GM19455 (cell line): ENCODE data around the gene ZNF688.
"Not testable (repeated sequence)": the region's sequence is repeated elsewhere in the genome, so short reads cannot be mapped to it uniquely, and the experiment has no call there.

Experiments
- ATAC-seq: cut with Tn5 transposase; IDR thresholded peaks from one replicate; pipeline ENCODE4 v1.9.1; 2021; ENCODE audit not compliant: unreplicated experiment

The ZNF688 gene

DNA sequence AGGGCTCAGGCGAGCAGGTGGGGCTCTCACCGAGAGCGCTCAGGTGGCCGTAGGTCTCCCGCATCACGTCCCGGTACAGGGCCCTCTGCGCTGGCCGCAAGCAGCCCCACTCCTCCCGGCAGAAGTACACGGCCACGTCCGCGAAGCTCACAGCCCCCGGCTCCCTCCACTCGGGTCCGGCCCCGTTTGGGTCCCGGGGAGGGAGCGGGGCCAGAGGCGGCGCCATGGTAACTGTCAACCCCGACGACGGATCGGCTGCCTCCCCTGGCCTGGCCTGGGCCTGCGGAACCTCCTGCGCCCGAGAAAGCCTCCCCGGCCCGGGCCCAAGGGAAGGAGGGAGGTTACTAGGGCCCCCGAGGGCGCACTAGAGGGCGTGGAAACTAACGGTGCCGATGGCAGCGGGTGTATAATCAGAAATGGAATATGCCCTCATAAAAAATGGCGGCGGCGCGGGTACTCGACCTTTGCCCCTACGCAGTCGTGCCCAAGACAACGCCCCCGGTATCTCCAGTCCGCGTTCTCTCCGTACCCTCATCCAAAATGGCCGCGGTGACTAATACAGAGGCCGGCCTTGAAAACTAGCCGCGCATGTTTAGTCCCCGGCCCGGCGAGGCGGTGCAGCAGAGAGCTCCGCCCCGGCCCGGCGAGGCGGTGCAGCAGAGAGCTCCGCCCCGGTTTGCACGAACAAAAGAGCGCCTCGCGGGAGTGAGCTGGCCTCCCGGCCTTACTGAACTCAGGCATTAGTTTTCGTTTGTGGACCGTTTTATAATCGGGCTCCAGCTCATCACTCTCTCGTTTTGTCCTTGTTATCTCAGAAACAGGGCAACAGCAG is 13.3 kb downstream of the ZNF688 start, which contains the start of gene ZNF764:
ZNF764 (minus strand) TSS at position 418 of the 832 bp plus-strand sequence; CDS start at position 226, 192 bp downstream.
- peak; percentile 85 for ATAC-seq

DNA sequence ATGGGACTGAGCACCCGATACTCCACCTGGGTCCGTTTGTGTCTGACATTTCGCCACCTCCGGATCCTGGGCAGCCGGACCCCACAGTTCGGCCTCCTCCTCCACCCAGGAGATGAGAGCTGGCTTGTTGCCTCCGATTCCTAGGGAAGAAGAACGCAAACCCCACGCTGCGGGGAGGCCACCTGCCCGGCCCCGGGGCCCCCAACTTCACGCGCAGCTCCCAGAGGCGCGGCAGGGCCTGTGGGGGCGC is 13.9 kb downstream of the ZNF688 start:
- no peak for ATAC-seq

DNA sequence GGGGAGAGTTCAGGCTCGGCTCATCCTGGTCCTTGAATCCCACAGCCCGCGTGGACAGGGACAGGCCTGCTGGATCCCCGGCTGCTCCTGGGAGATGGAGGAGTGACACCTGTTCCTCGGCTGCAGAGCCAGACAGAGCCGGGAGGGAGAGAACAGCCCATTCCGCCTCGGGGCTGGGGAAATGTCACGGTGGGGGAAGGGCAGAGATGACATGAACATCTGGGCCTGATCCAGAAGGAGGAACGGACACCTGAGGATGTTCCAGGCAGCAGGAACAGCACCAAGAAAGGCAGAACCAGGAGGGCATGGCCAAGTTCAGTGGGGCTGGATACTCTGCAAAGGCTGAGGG is 15.4 kb downstream of the ZNF688 start:
- no peak for ATAC-seq

DNA sequence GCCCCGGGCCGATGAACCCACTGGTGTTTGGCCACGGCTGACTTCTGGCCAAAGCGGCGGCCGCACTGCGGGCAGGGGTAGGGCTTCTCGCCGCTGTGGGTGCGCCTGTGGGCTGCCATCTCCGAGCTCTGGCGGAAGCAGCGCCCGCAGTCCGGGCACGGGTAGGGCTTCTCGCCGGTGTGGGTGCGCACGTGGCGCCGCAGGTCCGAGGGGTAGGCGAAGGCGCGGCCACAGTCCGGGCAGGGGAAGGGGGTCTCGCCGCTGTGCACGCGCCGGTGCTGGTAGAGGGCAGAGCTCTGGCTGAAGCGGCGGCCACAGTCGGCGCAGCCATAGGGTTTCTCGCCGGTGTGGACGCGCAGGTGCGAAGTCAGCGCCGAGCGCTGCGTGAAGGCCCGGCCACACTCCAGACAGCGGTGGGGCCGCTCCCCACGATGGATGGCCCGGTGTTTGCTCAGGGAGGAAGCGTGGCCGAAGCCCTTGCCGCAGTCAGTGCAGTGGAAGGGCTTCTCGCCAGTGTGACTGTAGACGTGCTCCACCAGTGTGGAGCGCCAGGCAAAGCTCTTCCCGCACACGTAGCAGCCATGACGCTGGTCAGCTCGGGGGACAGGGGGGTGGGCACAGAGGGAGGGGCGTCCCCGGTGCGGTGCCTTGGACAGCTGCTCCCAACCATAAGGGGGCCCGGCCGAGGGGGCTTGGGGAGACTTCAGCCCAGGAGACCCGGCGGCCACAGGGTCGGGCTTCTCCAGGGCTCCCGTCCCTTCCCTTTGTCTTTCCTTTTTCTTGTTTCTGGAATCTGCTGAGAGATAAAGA is 16.0 kb downstream of the ZNF688 start:
- ATAC-seq: no peak

DNA sequence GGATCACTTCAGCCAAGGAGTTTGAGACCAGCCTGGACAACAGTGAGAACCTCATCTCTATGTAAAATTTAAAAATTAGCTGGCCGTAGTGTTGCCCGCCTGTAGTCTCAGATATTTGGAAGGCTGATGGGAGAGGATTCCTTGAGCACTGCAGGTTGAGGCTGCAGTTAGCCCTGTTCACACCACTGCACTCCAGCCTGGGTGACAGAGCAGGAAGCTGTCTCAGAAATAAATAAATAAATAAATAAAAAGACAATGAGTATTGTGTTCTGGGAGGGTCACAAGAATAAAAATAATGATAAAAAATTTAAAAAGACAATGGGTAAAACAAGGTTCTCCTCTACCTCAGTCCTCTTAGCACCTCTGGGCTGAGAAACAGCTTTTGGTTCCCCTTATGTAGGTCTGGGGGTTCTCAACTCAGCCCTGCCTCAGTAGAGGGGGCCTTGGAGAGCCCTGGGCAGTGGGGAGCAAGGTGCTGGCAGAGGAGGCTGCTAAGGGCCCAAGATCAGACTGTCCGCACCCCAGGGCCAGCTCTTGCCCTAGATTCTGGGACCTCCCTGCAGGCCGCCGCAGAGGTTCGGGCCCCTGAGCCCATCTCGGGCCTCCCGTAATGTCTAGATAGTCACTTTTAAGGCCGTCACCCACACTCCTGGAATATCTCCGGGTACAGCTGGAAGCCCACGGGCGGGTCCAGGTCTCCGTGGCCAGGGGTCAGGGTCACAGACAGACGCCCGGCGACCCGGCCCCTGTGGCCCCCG is 16.8 kb downstream of the ZNF688 start:
- ATAC-seq: no peak

DNA sequence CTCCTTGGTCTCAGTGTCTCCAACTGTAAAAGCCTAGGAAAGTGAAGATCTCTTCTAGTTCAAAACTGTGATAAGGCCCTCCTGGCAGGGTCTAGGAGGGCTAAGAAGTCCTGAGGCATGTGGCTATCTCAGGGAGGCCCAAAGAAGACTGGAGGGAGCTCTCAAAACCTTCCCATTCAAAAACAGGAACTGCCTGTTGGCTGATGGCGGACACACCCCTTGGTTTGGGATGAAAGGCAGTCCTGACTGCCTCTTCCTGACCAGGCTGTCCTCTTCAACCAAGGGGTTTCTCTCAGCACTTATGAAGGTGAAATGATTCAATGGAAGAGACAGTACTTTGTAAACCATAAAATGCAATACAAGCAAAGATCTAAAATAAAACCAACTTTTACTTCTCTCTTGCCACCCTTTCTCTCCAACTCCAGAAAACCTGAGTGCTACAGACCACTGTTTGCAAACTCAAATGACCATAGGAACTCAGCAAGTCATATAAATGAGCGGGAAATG is 18.1 kb downstream of the ZNF688 start:
- no peak for ATAC-seq

DNA sequence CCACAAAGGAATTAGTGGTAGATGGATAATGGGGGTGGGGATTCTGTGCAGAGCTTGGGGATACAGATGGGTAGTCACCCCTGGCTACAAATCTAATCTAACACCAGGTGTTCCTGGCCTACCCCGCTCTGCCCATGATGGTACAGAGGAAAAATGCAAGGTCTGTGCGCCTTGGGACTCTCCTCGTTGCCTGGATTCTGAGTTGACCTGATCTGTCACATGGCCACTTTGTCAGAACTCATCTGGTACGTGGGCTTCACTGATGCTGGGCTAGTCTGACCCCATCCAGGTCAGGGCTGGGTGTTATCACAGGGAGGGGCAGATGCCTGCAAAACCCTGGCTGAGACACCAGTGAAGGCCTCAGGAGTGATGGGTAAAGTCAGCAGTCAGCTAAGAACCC is 18.6 kb downstream of the ZNF688 start:
- no peak for ATAC-seq

DNA sequence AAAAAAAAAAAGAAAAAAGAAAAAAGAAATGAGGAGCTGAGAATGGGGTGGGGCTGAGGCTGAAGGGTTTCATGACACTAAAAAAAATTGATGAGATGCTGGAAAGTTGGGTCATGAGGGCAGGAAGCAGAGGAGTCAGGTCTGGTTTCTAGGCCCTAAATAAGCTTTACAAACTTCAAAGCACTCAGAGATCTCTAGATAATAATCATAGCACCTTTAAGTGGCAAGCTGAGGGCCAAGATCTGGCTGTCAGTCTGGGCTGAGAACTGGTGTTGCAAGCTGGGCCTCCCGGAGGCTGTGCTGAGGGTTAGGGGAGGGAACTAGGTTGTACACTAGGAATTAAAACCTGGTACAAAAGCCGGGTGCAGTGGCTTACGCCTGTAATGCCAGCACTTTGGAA is 19.7 kb downstream of the ZNF688 start:
- ATAC-seq: no peak

DNA sequence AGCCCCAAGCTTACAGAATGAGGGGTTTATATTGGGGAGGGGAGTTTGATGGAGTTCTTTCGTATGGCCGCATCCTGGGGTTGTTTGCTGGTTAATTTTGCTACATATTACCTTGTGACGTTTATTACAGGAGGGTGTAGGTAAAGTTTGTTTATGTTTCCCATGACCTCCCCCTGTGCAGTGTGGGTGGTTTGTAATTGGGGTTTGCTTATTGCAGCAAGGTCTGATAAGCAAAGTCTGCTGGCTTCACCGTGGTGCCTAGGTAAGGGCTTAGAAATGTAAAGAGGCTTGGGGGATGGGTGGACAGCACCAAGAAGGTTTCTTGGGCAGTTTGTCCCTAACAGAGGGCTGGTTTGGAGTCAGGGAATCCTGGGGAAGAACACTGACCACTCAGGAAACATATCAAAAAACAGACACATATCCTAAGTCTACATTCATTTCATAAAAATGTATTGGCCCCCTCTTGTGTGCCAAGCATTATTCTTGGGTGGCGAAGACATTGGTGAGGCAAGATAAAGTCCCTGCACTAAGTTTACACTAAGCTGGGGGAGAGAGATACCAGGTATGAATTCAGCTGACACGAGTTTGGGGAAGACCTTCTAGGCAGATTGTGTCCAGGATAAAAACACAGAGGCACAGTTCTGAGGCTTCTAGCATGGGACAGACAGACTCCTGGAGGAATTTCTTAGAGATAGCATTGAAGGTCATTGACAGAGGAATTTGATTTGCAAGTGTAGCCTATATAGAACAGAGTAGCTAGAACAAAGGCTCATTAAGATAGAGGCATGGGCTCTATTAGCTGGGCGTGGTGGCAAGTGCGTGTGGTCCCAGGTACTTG is 22.9 kb downstream of the ZNF688 start:
- ATAC-seq: no peak

DNA sequence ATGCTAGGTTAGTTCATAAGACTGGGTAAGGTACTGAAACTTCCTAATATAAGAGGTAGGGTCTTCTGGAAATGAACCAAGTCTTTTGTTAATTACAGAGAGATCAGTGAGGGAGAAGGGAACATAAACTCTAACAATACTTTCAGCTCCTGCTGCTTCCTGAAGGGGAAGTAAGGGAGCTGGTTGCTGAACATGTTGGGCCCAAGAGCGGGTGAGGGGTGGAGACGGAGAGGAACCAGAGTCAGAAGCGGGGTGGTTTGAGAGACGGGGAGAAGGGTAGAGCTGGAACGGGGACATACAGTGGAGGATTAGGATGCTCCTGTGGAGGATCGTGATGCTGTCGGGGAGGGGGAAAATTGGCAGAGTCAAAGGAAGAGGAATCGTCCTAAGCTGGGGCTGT is 25.4 kb downstream of the ZNF688 start:
- ATAC-seq: no peak

DNA sequence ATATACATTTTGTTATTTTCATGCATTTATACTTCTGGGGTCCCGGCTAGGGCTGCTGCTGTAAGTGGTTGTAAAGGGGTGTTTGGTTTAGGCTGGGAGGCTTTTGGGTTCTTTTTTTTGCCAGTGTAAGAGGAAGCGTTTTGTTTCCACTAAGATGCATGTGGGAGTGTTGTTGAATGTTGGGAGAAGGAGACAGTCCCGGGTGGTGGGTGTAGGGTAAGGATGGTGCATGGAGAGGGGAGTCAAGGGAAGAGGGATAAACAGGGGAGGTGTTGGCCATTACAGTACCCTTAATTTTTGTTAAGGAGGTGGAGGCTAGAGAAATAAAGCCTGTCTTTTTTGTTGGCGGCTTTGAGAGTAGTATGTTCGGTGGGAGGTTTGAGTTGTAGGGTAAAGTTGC is 28.4 kb downstream of the ZNF688 start:
- ATAC-seq: no peak

DNA sequence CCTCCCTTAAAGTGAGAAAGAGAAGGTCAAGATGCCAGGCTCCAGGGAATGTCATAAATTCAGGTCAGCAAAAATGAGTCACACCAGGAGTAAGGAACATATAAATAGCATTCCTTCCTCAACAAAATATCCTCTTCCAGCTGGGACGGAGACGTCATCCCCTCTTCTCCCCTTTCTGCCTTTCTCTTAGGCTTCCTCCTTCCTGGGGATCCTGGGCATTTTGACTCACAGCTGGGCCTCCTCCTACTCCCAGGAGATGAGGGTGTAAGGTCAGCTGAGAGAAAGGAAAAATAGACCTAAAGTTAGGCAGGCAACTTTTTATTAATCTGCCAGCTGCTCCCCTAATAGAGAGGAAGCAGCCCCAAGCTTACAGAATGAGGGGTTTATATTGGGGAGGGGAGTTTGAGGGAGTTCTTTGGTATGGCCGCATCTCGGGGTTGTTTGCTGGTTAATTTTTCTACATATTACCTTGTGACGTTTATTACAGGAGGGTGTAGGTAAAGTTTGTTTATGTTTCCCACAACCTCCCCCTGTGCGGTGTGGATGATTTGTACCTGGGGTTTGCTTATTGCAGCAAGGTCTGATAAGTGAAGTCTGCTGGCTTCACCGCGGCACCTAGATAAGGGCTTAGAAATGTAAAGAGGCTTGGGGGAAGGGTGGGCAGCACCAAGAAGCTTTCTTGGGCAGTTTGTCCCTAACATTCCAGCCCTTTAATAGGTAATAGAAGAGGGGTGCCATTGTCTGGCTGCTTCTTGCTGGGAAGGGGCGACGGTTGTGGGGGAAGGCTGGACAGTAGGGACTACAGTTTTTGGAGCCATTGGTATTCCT is 29.8 kb downstream of the ZNF688 start:
- no peak for ATAC-seq

DNA sequence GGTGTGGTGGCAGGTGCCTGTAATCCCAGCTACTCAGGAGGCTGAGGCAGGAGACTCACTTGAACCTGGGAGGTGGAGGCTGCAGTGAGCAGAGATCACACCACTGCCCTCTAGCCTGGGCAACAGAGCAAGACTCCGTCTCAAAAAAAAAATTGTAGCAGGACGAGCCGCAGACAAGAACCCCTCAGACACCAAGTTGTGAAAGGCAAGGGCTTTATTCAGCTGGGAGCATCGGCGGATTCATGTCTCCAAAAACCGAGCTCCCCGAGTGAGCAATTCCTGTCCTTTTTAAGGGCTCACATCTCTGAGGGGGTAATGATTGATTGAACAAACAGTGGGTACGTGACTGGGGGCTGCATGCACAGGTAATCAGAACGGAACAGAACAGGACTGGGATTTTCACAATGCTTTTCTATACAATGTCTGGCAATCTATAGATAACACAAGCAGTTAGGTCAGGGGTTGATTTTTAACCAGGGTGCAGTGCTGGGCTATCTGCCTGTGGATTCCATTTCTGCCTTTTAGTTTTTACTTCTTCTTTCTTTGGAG is 30.5 kb downstream of the ZNF688 start:
- ATAC-seq: not testable (repeated sequence)

DNA sequence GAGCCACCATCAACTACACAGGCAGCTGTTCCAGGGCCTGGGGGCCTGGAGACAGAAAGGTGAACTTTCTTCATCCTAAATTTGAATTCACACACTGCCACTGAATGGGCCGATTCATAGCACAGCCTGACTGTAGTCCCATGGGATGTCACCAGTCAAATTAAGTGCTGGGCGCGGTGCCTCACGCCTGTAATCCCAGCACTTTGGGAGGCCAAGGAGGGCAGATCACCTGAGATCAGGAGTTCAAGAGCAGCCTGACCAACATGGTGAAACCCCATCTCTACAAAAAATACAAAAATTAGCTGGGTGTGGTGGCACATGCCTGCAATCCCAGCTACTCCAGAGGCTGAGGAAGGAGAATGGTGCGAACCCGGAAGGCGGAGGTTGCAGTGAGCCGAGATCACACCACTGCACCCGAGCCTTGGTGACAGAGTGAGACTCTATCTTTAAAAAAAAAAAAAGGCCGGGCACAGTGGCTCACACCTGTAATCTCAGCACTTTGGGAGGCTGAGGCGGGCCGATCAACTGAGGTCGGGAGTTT is 31.5 kb downstream of the ZNF688 start:
- not testable (repeated sequence) for ATAC-seq

DNA sequence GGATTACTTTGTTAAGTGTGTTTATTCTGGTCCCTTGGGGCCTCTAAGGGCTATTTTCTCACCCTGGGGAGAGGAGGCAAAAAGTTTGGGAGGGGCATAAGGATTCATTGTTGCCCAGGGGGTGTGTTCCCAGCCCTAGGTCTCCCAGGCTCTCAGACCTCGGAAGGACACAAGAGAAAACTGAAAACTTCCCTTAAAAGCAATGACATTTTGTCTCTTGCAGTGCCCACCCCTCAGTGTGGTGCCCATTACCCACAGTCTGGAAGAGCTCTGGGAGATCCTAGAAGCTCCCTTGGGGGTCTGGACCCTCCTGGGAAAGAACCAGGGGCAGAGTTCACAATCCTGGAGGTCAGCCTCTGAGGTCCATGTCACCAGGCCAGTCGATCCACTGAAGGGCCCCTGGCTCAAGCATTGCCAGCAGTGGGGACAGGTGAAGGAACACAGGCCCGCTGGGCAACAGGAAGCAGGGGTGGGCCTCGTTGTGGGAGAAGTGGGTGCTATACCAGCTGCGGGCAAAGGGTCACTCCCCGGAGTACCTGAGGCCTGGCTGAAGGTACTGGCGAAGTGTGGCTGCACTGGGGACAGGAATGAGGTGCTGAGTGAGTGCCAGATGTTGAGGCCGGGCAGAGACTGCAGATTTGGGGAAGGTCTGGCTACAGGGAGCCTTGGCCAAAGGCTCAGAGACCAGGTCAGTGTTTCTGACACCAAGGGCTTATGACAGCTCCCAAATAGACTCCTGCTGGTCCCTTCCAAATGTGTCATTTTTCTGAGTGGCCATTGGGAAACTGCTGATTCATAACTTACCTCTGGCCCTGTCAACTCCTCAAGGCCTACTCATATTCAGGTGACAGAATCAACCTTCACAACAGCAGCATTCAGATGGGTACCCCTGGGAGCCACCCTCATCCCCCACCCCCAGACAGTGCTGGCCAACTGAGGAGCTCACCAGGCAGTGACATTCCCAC is 32.2 kb downstream of the ZNF688 start:
- ATAC-seq: no peak

DNA sequence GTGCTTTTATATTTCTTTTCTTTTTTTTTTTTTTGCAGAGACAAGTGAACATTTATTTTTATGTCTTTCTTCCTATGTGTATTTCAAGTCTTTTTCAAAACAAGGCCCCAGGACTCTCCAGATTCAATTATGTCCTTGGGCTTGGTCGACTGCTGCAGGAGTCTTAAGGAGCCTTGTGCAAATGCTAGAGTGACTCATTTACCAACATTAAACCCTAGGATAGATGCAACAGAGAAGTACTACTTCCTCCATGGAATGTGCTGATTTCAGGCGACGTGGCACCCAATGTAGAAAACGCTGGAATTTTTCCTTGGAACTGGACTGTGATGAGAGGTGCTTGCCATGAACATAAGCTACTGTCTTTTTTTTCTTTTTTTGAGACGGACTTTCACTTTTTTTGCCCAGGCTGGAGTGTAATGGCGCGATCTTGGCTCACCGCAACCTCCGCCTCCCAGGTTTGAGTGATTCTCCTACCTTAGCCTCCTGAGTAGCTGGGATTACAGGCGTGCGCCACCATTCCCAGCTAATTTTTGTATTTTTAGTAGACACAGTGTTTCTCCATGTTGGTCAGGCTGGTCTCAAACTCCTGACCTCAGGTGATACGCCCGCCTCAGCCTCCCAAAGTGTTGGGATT is 35.0 kb downstream of the ZNF688 start:
- not testable (repeated sequence) for ATAC-seq

DNA sequence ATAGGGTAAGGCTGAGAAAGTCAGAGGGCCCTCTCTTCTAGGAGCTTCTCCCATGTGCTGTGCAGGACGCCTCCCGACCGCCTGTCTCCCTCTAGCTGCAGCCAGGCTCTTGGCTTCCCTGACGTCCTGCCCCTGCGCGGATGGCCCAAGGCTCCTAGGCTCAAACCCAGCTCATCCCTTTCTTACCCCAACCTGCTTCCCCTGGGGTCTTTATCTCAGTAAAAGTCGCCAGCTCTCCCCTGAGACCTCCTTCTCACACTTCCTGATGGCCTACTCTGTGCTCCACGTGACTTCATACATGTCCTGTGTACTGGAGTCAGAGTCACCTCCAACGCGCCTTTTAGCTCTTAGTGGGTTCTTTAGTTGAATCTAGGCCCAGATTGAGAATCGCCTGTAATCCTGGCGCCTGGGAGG is 35.7 kb downstream of the ZNF688 start:
- ATAC-seq: peak; percentile 41
